Measurements from ENCODE around the gene BYSL.

GRCh38 chr6:41927253-41927652 lies 6.0 kb downstream of the BYSL start:
- no peak for TF ChIP-seq CTCF (conservative IDR thresholded peaks at IDR 0.05)
- no peak for TF ChIP-seq EZH2 (IDR thresholded peaks at IDR 0.05; ENCODE audit: low read depth)

All from PC-9 (cell line).